AG10803 (cell line): ENCODE measurements around the gene WDTC1.

Source experiments
- DNase-seq: peaks from one replicate; pipeline ENCODE4 v3.0.0; 2010; ENCODE audit warnings: low read depth
- H3K4me3 ChIP-seq: 2 replicates; pipeline ENCODE4 v1.5.1; 2011; ENCODE audit warnings: mild to moderate bottlenecking, low read length, control low read depth
- TF ChIP-seq, protein P1 (sequence below): conservative IDR thresholded peaks from 2 replicates; pipeline ENCODE4 v1.5.1; 2011; ENCODE audit warnings: mild to moderate bottlenecking, low read length, control low read depth, inconsistent platforms

Gene WDTC1

DNA sequence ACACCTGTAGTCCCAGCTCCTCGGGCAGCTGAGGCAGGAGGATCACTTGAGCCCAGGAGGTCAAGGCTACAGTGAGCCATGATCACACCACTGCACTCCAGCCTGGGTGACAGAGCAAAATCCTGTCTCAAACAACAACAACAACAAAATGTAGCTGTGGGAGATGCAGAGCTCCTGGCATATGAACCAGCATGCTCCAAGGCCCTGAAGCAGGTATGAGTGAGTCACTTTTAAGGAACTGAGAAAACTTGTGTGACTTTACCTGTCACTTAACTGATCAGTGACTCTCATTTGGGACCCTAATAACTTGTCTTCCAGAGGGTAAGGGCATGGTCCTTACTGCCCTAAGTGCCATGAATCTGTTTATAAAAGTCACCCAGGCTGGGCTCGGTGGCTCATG is 68.2 kb downstream of the WDTC1 start:
- H3K4me3 ChIP-seq: no peak overlapping the region
- TF ChIP-seq, protein P1, sequence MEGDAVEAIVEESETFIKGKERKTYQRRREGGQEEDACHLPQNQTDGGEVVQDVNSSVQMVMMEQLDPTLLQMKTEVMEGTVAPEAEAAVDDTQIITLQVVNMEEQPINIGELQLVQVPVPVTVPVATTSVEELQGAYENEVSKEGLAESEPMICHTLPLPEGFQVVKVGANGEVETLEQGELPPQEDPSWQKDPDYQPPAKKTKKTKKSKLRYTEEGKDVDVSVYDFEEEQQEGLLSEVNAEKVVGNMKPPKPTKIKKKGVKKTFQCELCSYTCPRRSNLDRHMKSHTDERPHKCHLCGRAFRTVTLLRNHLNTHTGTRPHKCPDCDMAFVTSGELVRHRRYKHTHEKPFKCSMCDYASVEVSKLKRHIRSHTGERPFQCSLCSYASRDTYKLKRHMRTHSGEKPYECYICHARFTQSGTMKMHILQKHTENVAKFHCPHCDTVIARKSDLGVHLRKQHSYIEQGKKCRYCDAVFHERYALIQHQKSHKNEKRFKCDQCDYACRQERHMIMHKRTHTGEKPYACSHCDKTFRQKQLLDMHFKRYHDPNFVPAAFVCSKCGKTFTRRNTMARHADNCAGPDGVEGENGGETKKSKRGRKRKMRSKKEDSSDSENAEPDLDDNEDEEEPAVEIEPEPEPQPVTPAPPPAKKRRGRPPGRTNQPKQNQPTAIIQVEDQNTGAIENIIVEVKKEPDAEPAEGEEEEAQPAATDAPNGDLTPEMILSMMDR: no peak
- no peak for DNase-seq

DNA sequence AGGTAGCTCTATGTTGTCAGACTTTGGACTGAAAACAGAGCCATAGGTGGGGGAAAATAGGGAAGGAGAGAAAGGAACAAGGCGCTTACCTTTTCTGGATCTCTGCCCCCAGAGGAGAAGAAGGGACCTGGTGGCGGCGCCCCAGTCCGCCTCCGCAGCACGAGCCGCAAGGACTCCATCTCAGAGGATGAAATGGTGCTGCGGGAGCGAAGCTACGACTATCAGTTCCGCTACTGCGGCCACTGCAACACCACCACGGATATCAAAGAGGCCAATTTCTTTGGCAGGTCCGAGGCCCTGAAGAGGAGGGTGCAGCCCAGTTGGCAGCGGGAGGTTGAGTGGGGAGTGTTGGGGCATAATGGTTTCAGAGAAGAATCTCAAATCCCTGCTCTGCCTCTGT is 69.1 kb downstream of the WDTC1 start:
- no peak overlapping the region for H3K4me3 ChIP-seq
- no peak for DNase-seq
- TF ChIP-seq, protein P1: no peak

DNA sequence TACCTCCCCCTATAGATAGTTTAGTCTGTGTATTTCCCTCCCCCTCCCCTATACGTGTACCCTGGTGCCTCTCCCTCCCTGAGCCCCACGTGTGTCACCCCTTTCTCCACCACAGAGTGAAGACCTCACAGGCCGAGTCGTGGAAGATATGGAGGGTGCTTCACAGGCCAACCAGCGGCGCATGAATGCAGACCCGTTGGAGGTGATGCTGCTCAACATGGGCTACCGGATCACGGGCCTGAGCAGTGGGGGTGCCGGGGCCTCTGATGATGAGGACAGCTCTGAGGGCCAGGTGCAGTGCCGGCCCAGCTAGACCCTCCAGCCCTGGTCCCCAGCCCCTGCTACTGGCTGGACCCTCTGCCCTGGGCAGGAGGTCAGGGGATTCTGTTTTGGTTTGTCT is 71.6 kb downstream of the WDTC1 start:
- TF ChIP-seq, protein P1: no peak
- no peak for DNase-seq
- H3K4me3 ChIP-seq: no peak overlapping the region

DNA sequence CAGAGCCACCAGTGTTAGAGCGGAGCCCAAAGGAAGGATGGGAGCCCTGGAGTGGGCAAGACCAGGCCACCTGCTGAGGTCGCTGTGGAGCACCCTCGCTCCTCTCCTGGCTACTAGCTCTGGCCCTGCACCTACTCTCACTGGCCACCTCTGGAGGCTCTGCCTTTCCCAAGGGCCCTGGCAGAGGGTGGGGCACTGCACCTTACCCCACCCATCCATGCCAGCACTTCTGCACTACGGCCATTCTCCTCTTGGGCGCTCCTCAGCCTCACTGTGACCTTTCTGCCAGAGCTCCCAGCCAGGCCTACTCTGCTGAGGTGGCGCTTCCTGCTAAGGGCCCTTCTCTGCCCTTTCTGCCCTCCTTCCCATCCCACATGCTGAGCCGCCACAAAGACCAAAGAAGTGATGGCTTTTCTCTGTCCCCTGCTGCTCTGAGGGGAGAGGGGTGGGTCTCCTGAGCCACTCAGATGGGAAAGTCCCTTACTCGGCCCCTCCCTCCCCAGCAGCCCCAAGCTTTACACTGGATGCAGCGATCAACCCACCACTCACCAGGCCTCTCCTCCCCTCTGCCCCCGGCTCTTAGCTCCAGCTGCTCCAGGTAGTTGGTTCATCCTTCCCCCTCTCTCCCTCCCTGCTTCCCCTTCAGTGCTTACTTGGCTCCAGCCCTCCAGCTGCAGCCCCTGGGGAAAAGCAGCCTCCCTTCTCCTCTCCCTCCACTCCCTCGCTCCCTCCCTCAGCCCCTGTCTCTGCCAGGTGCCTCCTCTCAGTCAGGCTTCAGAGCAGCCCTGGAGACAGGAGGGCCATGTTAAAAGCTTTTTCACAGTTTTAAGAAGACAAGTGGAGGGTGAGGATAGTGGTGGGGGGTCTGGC is 72.7 kb downstream of the WDTC1 start:
- H3K4me3 ChIP-seq: no peak overlapping the region
- no peak for DNase-seq
- TF ChIP-seq, protein P1: no peak

DNA sequence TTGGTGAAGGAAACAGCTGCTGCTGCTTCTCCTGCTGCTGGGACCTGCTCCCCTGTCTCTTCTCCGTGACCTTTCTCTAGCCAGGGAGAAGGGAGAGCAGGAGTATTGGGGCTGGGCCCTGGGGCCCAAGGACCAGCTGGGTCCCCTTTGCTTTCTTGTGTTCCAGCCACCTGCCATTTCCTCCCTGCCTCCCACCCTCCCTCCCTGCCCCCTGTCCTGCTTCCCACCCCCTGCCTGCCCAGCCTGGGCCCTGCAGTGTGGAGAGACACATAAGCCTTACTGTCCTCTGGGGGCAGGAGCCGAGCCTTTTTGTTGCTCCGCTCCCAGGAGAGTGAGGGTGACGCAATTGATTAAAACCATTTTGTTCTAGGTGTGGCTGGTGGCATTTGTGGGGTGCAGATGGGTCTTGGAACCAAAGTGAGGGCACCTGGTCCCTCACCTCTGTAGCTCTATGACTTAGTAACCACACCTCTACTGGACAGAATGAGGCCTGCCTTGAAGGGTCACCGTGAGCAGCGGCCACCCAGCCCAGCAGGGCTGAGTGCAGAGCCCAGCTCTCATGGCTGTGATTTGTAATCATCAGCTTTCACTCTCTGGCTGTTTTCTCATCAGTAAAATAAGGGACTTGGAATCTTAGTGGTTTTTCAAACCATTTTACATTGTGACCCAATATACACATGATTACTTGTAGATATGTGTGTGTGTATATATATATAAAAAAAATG is 73.6 kb downstream of the WDTC1 start:
- TF ChIP-seq, protein P1: no peak
- no peak overlapping the region for H3K4me3 ChIP-seq
- no peak for DNase-seq

DNA sequence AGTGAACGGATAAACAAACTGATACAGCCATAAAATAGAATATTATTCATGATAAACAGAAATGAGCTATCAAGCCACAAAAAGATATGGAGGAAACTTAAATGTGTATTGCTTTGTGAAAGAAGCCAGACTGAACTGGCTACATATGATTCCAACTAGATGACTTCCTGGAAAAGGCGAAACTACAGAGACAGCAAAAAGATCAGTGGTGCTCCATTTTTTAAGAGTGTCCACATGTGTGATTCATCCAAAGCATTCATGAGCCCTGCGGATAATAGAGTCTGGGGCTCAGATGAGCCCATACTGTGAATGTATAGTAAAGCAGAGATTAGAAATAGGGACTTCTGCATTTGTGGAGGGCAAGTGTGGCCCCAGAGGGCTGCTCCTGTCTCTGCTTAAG is 79.7 kb downstream of the WDTC1 start:
- TF ChIP-seq, protein P1: no peak
- no peak for DNase-seq
- H3K4me3 ChIP-seq: no peak overlapping the region

DNA sequence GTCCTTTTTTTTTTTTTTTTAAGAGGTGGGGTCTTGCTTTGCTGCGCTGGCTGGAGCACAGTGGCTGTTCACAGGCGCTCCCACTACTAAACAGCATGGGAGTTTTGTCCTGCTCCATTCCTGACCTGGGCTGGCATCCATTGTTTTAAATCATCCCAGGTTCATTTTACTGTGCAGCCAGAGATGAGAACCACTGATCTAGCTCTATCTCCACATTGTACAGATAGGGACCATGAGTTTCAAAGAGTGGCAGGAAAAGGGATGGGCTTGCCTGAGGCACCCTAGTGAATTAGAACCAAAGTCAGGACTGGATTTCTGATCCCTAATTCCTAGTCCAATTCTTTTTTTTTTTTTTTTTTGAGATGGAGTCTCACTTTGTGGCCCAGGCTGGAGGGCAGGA is 80.3 kb downstream of the WDTC1 start:
- TF ChIP-seq, protein P1: no peak
- no peak overlapping the region for H3K4me3 ChIP-seq
- DNase-seq: no peak
